A549 (cell line): ENCODE data around the gene SYCP3.

ENCODE experiments used
- ATOH8 ChIP-seq: fragments of 250-450 bp; sonication (Bioruptor Pico); IDR thresholded peaks from 2 replicates; pipeline ENCODE4 v1.5.0; 2020; ENCODE audit warnings: low read depth, mild to moderate bottlenecking, moderate library complexity
- CBX2 ChIP-seq: fragments of 200-600 bp; sonication (generic); IDR thresholded peaks from 2 replicates; pipeline ENCODE4 v1.6.1; 2016; ENCODE audit warnings: low read depth, mild to moderate bottlenecking, borderline replicate concordance
- CTCF ChIP-seq: fragments of >200 bp; sonication (Bioruptor Twin); formaldehyde crosslinking; IDR thresholded peaks from 3 replicates; pipeline ENCODE4 v1.5.1; 2016
- EP300 ChIP-seq, 2 experiments: fragments of >200 bp; sonication (Bioruptor Twin); formaldehyde crosslinking; IDR thresholded peaks; 2 replicates in 1 of 2; 3 replicates in 1 of 2; pipeline ENCODE4 v1.6.1; 2016 to 2017
- HEYL ChIP-seq: fragments of 250-450 bp; sonication (Bioruptor Pico); IDR thresholded peaks from 2 replicates; pipeline ENCODE4 v1.8.0; 2021; ENCODE audit warnings: mild to moderate bottlenecking, moderate library complexity
- JUNB ChIP-seq: fragments of >200 bp; sonication (Bioruptor Twin); formaldehyde crosslinking; IDR thresholded peaks from 2 replicates; pipeline ENCODE4 v1.6.1; 2016
- MAX ChIP-seq: IDR thresholded peaks from 2 replicates; pipeline ENCODE4 v1.6.1; 2012
- MYC ChIP-seq: IDR thresholded peaks from 2 replicates; pipeline ENCODE4 v1.6.1; 2012; ENCODE audit warnings: mild to moderate bottlenecking, inconsistent platforms, low read length, improper control_type of control experiment, borderline replicate concordance
- POLR2A ChIP-seq: IDR thresholded peaks from 2 replicates; pipeline ENCODE4 v1.6.1; 2012; ENCODE audit warnings: mild to moderate bottlenecking, low read length
- RCOR1 ChIP-seq: fragments of 150-350 bp; IDR thresholded peaks from 2 replicates; pipeline ENCODE4 v1.6.1; 2014; ENCODE audit warnings: antibody characterized with exemption, low read length, low read depth
- REST ChIP-seq: fragments of 200-600 bp; sonication (generic); IDR thresholded peaks from 2 replicates; pipeline ENCODE4 v1.6.1; 2016; ENCODE audit warnings: antibody characterized with exemption, mild to moderate bottlenecking, moderate library complexity
- ZFP36 ChIP-seq: fragments of 450-650 bp; IDR thresholded peaks from 2 replicates; pipeline ENCODE4 v1.6.1; 2014; ENCODE audit warnings: borderline replicate concordance; ENCODE audit not compliant: partially characterized antibody
- ZSCAN20 ChIP-seq: fragments of 250-450 bp; sonication (Bioruptor Pico); IDR thresholded peaks from 2 replicates; pipeline ENCODE4 v1.8.0; 2022; ENCODE audit warnings: mild to moderate bottlenecking, moderate library complexity

- no peak for TF ChIP-seq ATOH8 (CRISPR knock-in tag)
- TF ChIP-seq POLR2A: no peak
- no peak for TF ChIP-seq CBX2
- no peak for TF ChIP-seq RCOR1
- TF ChIP-seq HEYL (CRISPR knock-in tag): no peak
- TF ChIP-seq EP300 (IDR thresholded peaks at IDR 0.05): no peak
- no peak for TF ChIP-seq MAX
- TF ChIP-seq REST: no peak
- TF ChIP-seq CTCF: no peak
- no peak for TF ChIP-seq MYC
- no peak for TF ChIP-seq ZSCAN20
- no peak for TF ChIP-seq ZFP36
- no peak for TF ChIP-seq JUNB
Measured at GRCh38 chr12:101748907-101749306, 9.6 kb upstream of the SYCP3 start.
